A549 (cell line): ENCODE data around the gene SOD3.

Experiments
- BHLHE40 ChIP-seq: IDR thresholded peaks from 2 replicates; pipeline ENCODE4 v1.6.1; 2012; ENCODE audit warnings: low read depth, low read length, inconsistent platforms
- CHD4 ChIP-seq: fragments of 200-600 bp; sonication (generic); IDR thresholded peaks from 2 replicates; pipeline ENCODE4 v1.6.1; 2016; ENCODE audit warnings: antibody characterized with exemption, mild to moderate bottlenecking, borderline replicate concordance
- CTCF ChIP-seq: fragments of >200 bp; sonication (Bioruptor Twin); formaldehyde crosslinking; IDR thresholded peaks from 3 replicates; pipeline ENCODE4 v1.5.1; 2016
- MAFK ChIP-seq: fragments of 450-650 bp; IDR thresholded peaks from 2 replicates; pipeline ENCODE4 v1.6.1; 2014; ENCODE audit not compliant: partially characterized antibody
- MAX ChIP-seq: IDR thresholded peaks from 2 replicates; pipeline ENCODE4 v1.6.1; 2012
- MAZ ChIP-seq: fragments of 150-350 bp; IDR thresholded peaks from 2 replicates; pipeline ENCODE4 v1.6.1; 2014; ENCODE audit warnings: antibody characterized with exemption, low read depth, low read length, borderline replicate concordance
- POLR2A ChIP-seq: IDR thresholded peaks from 2 replicates; pipeline ENCODE4 v1.6.1; 2012; ENCODE audit warnings: mild to moderate bottlenecking, low read length
- RAD21 ChIP-seq, 2 experiments: fragments of >200 bp in 1 of 2; sonication (Bioruptor Twin) in 1 of 2; formaldehyde crosslinking in 1 of 2; IDR thresholded peaks in 1 of 2; conservative IDR thresholded peaks in 1 of 2; 2 replicates in 1 of 2; 3 replicates in 1 of 2; pipeline ENCODE4 v1.6.1; 2012 to 2018; ENCODE audit warnings: inconsistent platforms in 1 of 2
- REST ChIP-seq: fragments of 200-600 bp; sonication (generic); IDR thresholded peaks from 2 replicates; pipeline ENCODE4 v1.6.1; 2016; ENCODE audit warnings: antibody characterized with exemption, mild to moderate bottlenecking, moderate library complexity
- RFX5 ChIP-seq: fragments of 450-650 bp; IDR thresholded peaks from 2 replicates; pipeline ENCODE4 v1.7.1; 2014; ENCODE audit warnings: antibody characterized with exemption, mild to moderate bottlenecking, moderate library complexity
- RNF2 ChIP-seq: fragments of 200-600 bp; sonication (generic); IDR thresholded peaks from 2 replicates; pipeline ENCODE4 v1.6.1; 2016; ENCODE audit warnings: low read depth, mild to moderate bottlenecking, antibody characterized with exemption, moderate library complexity, borderline replicate concordance

GRCh38 chr4:24846716-24847115 is 51.3 kb downstream of the SOD3 start:
- TF ChIP-seq CTCF (no peak), MAZ (no peak), POLR2A (no peak), RAD21 (conservative IDR thresholded peaks at IDR 0.05 in 1 of 2, IDR thresholded peaks at IDR 0.05 in 1 of 2) (no peak), RNF2 (no peak), REST (no peak), MAFK (no peak), RFX5 (no peak), CHD4 (no peak), BHLHE40 (no peak), MAX (no peak)
